Urothelium cell line (cell line): Measurements from ENCODE around the gene FARP2.
A peak's percentile ranks its signal among the peaks of the same experiment; 100 is the strongest.
"Not testable (repeated sequence)": the region's sequence is repeated elsewhere in the genome, so short reads cannot be mapped to it uniquely, and the experiment has no call there.

Source experiments
- DNase-seq: peaks from one replicate; pipeline ENCODE4 v3.0.0; 2011; ENCODE audit warnings: low spot score, mixed read lengths
- FAIRE-seq: peaks from 2 replicates; lab custom pipeline; 2011; peaks lifted over from hg19 to GRCh38; lab: Jason Lieb, UNC

Gene FARP2, protein sequence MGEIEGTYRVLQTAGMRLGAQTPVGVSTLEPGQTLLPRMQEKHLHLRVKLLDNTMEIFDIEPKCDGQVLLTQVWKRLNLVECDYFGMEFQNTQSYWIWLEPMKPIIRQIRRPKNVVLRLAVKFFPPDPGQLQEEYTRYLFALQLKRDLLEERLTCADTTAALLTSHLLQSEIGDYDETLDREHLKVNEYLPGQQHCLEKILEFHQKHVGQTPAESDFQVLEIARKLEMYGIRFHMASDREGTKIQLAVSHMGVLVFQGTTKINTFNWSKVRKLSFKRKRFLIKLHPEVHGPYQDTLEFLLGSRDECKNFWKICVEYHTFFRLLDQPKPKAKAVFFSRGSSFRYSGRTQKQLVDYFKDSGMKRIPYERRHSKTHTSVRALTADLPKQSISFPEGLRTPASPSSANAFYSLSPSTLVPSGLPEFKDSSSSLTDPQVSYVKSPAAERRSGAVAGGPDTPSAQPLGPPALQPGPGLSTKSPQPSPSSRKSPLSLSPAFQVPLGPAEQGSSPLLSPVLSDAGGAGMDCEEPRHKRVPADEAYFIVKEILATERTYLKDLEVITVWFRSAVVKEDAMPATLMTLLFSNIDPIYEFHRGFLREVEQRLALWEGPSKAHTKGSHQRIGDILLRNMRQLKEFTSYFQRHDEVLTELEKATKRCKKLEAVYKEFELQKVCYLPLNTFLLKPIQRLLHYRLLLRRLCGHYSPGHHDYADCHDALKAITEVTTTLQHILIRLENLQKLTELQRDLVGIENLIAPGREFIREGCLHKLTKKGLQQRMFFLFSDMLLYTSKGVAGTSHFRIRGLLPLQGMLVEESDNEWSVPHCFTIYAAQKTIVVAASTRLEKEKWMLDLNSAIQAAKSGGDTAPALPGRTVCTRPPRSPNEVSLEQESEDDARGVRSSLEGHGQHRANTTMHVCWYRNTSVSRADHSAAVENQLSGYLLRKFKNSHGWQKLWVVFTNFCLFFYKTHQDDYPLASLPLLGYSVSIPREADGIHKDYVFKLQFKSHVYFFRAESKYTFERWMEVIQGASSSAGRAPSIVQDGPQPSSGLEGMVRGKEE

GRCh38 chr2:241355983-241356870 lies at the start of gene FARP2:
Gene FARP2, plus strand, starts transcription at chr2:241356285. Its CDS starts 16,823 bp downstream, at chr2:241373108.
- FAIRE-seq (no peak), DNase-seq (peak; percentile 97)

GRCh38 chr2:241307055-241307454 lies 49.0 kb upstream of the FARP2 start:
- DNase-seq (no peak), FAIRE-seq (no peak)

DNA sequence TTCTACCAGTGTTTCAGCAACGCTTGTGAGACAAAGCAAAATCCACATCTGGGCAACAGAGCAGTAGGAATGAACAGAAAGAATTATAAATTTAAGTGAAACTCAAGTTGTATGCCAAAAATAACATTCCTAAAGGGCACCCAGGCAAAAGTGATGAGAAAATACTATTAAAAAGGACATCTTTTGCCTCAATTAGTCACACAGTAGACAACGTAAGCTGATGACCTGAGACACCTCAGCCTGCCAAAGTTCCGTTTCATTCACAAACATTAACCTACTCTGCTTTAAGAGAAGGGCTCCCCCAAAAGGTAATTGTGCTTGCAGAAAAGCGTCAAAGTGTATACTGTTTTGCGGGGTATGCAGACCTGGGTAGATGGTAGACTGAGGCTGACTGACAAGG lies 47.8 kb upstream of the FARP2 start:
- FAIRE-seq, result no peak
- DNase-seq, result no peak

GRCh38 chr2:241308832-241309500 lies 47.1 kb upstream of the FARP2 start:
- FAIRE-seq (no peak), DNase-seq (no peak)

DNA sequence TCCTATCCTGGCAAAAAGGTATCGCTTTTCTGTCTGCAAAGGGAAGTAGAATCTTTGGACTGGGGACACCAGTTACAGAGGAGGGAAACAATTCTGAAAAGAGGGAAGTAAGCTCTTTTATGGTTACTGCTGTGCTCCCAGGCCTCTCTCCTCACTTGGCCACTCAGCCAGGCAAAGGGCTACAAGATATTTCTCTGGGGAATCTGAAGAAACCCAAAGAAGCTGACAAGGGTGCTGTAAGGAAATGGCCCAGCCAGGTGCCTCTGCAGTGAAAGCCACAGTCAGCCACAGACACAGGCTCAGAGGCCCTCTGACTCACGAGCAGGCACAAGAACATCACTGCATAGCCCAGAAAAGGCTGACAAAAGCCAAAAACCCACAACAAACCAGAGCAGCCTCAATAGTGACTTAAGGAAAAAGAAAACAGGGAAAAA lies 46.4 kb upstream of the FARP2 start:
- FAIRE-seq (no peak), DNase-seq (no peak)

GRCh38 chr2:241310917-241311566 lies 45.0 kb upstream of the FARP2 start:
- FAIRE-seq (no peak), DNase-seq (no peak)

DNA sequence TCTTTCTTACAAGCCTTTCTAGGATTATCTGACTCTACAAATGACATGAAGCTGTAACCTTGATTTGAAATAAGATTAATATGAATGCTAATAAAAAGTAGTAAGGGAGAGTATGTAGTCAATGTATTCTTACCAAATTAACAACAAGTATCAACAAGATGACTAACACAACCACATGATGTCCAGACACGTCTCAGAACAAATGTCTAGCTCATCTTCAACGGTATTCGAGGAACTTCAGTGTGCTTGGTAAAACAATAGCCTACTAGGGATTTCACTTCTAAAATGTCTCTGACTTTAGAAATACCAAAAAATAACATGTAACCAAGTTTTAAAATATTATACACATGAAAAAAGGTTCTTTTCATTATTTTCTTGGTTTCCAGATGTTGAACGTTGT lies 44.0 kb upstream of the FARP2 start:
- DNase-seq (no peak), FAIRE-seq (no peak)

- DNase-seq (no peak), FAIRE-seq (no peak)
Measured at GRCh38 chr2:241313543-241314095, 42.5 kb upstream of the FARP2 start.

- DNase-seq (no peak), FAIRE-seq (no peak)
Measured at GRCh38 chr2:241314226-241315092, 41.6 kb upstream of the FARP2 start.

DNA sequence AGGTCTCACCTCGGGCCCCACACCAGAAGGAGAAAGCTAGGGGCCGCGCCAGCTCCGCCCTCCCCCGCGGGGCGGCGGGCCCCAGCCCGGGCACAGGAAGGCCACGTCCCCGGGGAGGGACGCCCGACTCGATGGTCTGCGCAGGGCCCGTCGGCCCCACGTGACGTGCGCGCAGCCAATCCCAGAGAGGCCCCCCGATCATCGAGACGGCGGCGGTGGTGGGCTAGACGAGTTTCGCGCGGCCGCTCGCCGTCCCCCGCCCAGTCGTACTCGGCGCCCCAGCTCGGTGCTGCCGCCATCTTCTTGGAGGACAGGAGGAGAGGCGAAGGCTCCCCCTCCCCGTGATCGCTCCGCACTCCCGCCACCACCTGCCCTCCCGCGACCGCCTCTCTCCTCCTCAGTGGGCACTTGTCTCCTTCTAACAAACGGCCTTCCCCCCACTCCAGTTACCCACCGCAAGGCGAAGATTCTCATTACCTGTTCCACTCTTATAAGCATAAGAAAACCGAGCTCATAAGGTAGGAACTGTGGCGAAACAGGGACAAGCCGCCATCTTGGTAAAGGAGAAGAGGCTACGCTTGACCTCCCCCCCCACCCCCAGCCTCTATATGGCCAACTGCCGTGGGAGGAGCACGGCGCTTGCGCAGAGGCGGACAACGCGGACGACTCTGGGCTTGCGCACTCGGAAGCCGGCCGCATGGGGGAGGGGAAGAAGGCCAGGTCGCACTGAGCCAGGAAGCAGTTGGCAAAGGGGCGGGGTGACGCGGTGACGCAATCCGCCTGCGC lies 40.8 kb upstream of the FARP2 start, which contains the start of gene HDLBP:
Gene HDLBP, minus strand, starts transcription at position 580 of the 786 bp plus-strand sequence. CDS start 48,803 bp downstream, outside the sequence.
- FAIRE-seq (peak; percentile 61), DNase-seq (peak; percentile 99)

GRCh38 chr2:241315879-241316631 lies 40.0 kb upstream of the FARP2 start, which contains the start of gene SEPTIN2:
Gene SEPTIN2, plus strand, starts transcription at chr2:241315925. Its CDS starts 8,308 bp downstream, at chr2:241324233.
- no peak for DNase-seq
- FAIRE-seq, result no peak

- DNase-seq (no peak), FAIRE-seq (no peak)
Measured at GRCh38 chr2:241316825-241317224, 39.3 kb upstream of the FARP2 start.

DNA sequence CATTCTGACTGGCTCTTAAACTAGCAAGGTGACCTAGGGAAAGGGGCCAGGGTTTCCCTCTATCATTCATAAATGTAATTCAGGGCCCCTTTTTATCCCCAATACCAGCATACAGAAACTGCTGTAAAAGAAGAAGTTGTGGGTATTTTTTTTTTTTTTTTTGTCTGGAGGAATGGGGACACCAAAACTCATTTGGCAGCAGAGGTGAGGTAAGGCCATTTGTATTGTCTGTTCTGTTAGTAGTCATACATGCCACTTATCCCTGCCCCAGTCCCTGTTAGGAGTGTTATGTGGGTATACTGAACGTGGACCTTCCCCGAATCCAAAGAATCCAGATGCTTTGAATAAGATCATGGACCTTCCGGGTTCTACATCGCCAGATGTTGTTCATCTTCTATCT lies 38.7 kb upstream of the FARP2 start:
- no peak for FAIRE-seq
- no peak for DNase-seq

DNA sequence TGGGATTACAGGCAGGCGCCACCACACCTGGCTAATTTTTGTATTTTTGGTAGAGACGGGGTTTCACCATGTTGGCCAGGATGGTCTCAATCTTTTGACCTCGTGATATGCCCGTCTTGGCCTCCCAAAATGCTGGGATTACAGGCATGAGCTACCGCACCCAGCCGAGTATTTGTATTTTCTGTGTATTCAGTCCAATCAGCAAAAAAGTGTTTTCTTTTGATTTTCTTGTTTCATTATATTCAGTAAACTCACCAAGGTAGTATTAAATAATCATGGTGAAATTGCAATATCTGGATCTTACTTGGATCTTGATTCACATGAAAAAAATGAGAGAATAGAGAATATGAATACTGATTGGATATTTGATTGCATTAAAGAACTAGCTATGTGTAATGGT lies 37.3 kb upstream of the FARP2 start:
- FAIRE-seq, DNase-seq: not testable (repeated sequence)

DNA sequence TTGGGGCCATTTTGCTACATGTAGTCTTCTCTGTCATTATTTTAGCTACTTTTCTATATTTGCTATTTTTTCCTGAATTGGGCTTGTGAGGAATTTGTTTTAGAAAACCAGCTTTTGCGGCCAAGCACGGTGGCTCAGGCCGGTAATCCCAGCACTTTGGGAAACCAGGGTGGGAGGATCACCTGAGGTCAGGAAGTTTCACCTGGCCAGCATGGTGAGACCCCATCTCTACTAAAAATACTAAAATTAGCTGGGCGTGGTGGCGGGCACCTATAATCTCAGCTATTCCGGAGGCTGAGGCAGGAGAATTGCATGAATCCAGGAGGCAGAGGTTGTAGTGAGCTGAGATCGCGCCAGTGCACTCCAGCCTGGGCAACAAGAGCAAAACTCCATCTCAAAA lies 35.7 kb upstream of the FARP2 start:
- no peak for FAIRE-seq

GRCh38 chr2:241321033-241321432 lies 35.1 kb upstream of the FARP2 start:
- FAIRE-seq (no peak), DNase-seq (no peak)

More for the DNA sequence above, 35.7 kb upstream of the FARP2 start:
- DNase-seq, result no peak
